GM18520 (cell line): ENCODE results near the gene SPANXN3.
"Not testable (repeated sequence)": the region's sequence is repeated elsewhere in the genome, so short reads cannot be mapped to it uniquely, and the experiment has no call there.

Source experiments
- ATAC-seq: cut with Tn5 transposase; IDR thresholded peaks from one replicate; pipeline ENCODE4 v1.9.1; 2021; ENCODE audit not compliant: unreplicated experiment

The SPANXN3 gene, protein sequence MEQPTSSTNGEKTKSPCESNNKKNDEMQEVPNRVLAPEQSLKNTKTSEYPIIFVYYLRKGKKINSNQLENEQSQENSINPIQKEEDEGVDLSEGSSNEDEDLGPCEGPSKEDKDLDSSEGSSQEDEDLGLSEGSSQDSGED

DNA sequence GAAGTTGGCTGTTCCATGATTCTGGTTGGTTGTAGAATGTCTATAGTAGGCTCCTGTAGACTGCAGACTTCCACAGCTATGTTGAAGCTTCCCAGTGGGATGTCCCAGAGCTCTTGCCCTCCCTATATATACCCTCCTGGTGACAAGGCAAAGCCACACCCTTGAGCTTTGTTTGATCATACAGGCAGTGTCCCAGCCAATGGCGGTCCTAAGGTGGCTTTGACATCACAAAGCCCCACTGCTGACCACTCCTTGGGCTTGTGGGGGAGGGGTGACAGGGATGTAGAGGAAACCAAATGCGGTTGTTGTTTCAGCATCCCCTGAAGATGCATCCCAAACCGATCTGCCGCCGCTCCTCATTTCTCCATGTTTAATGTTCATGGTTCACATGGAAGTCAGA lies at the start of gene SPANXN3:
Gene SPANXN3 (minus strand): TSS at position 101 of the 400 bp plus-strand sequence. CDS start 84 bp downstream, at position 17.
- not testable (repeated sequence) for ATAC-seq

DNA sequence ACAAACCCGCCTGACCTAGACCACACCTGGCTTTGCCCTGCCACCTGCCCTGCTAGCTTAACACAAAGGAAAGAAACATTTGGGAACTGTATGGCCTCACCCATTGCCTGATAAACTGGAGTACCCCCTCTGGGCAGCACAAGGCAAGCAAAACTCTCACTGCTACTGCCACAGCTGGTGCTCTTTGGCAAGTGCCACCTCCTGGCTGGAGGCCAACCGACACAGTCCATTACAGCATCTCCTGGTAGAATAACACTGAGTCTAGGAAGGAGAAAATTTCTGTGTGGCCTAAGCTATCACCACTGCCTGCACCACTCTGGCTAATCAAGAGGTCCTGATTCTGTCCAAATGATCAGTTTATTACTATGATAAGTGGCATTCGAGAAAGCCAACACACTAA lies 18.9 kb upstream of the SPANXN3 start:
- ATAC-seq: no peak

DNA sequence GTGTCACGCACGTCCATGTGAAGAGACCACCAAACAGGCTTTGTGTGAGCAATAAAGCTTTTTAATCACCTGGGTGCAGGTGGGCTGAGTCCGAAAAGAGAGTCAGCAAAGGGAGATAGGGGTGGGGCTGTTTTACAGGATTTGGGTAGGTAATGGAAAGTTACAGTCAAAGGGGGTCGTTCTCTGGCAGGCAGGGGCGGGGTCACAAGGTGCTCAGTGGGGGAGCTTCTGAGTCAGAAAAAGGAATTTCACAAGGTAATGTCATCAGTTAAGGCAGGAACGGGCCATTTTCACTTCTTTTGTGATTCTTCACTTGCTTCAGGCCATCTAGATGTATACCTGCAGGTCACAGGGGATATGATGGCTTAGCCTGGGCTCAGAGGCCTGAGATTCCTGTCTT lies 15.1 kb downstream of the SPANXN3 start:
- ATAC-seq: not testable (repeated sequence)

DNA sequence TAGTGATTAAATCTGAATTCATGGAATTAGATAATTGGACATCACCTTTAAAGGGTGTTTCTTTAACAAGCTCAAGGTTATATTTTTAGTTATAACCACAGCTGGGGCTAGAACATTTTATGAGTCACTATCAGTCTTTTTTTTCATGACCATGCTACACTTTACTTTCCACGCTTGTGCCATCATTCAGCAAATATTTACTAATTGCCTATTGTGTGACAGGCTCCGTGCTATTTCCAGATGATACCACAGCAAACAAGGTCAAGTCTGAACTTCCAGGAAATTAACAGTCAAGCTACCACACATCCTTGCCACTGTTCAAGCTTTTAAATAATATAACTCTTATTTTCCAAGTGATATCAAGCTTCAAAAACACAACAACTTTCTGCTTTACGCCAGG lies 16.5 kb downstream of the SPANXN3 start:
- ATAC-seq: no peak

DNA sequence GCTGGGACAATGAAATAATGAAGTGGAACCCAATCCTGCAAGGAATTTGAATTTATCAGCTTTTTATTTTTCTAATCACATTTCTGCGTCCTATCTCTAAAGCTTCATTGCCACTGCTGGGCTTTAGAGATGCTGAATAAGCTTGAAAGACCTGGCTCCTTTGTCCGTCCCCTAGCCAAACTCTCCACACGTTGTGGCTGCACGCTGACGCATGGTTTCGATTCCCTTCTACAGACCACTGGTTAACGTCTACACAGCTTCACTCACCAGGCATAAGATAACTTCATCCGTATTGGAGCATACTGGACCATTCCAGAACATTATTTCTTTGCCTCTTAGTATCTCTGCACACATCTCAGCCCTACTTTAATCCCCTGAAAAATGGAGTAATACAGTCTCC lies 31.2 kb downstream of the SPANXN3 start:
- ATAC-seq: no peak

DNA sequence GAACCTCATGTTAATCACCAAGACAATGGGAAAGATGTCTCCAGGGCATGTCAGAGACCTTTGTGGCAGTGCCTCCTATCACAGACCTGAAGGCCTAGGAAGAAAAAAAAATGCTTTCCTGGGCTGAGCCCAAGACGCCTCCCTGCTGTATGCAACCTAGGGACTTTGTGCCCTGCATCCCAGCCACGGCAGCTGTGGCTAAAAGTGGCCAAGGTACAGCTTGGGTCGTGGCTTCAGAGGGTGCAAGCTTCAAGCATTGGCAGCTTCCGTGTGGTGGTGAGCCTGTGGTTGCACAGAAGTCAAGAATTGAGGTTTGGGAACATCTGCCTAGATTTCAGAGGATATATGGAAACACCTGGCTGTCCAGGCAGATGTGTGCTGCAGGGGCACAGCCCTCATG lies 40.5 kb downstream of the SPANXN3 start:
- ATAC-seq: no peak

DNA sequence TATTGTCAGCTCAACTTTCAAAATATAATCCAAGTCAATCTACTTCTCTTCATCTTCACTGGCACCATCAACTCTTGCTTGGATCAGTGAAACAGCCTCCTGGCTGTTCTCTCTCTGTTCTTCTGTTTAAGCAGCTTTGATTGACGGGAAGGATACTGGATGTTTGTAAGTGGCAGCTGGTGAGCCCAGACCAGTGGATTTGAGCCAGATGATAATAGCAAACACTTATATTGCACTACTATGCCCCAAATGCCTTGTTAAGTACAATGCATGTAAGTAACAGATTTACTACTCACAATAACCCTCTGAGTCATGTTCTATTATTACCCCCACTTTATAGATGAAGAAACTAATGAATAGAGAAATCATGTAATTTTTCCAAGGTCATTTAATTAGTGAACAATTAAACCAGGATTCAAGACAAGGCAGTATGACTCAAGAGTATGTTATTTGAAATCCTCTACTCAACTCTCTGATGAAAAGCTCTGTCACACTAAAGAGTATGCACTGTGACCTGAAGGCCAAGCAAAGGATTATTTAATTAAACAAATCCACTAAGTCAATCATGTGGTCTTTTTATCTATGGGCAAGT lies 44.8 kb downstream of the SPANXN3 start:
- ATAC-seq: no peak

DNA sequence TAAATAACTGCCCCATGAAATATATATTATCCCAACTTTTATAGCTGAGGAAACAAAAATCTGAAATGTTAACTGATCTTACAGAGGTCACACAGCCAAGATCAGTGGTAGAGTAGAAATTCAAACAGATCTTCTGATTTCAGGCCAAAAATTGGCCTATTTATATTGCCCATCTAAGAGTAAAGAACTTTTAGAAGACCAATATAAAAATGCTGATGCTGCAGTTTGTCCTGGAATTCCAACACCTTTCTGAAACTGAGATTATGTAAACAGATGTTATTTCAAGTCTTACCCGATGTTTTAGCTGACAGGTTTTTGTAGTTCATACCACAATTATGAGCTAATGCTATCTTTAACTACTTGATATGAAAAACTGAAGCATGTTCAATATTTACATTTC lies 51.1 kb downstream of the SPANXN3 start:
- ATAC-seq: no peak

DNA sequence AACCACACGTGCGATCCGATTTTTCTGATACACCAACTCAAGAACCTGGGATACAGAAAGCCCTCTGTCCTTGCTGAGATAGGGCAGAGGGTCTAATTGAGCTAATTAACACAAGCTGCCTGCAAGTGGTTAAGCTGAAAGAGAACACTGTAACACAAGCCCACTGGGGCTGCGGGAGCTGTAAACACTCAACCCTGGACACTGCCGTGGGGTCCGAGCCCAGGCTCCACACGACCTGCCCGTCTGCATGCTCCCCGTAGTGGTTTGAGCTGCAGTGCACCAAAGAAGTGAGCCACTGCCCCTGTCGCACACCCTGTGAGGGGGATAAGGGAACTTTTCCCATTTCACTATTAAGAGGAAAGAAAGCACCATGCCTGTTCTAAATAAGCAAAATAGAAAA lies 54.6 kb downstream of the SPANXN3 start:
- no peak for ATAC-seq

DNA sequence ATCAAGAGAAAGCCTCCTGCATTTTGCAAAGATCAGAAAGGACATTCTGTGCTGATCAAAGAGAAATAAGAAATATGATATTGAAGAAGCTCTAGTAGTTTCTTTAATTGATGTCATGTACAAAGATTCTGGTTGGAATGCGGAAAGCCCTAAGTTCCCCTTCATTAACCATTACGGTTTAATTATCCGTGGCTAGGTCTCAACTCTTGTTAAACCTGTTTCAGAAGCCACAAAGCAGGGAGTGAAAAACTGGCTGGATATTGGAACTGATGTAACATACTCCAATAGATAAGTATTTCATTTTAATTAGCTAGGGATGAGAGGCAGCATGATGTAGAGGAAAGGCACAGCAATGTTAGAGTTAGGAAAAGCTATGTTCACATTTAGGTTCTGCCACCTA lies 55.7 kb downstream of the SPANXN3 start:
- no peak for ATAC-seq
